HepG2 (cell line): ENCODE measurements around the gene CKAP2. TPM values are rescaled to one million over a fixed set of nuclear protein-coding genes. Genes with fewer than 3 reads are reported as not detected.

ENCODE experiments used
- ARID2 ChIP-seq: sonication (generic); formaldehyde crosslinking; IDR thresholded peaks from 2 replicates; pipeline ENCODE4 v1.8.1; 2022; ENCODE audit warnings: mild to moderate bottlenecking, missing genetic modification reagents, borderline replicate concordance
- CREM ChIP-seq, 2 experiments: sonication (generic) in 1 of 2; formaldehyde crosslinking in 1 of 2; IDR thresholded peaks; 2 replicates each; pipeline versions ENCODE4 v1.4.0 to v1.6.1; 2016 to 2020; ENCODE audit warnings: antibody characterized with exemption in 1 of 2, mild to moderate bottlenecking in 1 of 2, missing genetic modification reagents in 1 of 2
- EZH2 ChIP-seq: conservative IDR thresholded peaks from 2 replicates; pipeline ENCODE4 v1.6.1; 2012; ENCODE audit warnings: mild to moderate bottlenecking, low read depth, low read length, moderate library complexity
- GTF3A ChIP-seq: sonication (generic); formaldehyde crosslinking; conservative IDR thresholded peaks from 2 replicates; pipeline ENCODE4 v1.4.0; 2020; ENCODE audit warnings: mild to moderate bottlenecking, missing genetic modification reagents
- KDM2A ChIP-seq: sonication (generic); formaldehyde crosslinking; IDR thresholded peaks from 2 replicates; pipeline ENCODE4 v1.4.0; 2020; ENCODE audit warnings: low read depth, missing genetic modification reagents, borderline replicate concordance
- KLF12 ChIP-seq: sonication (generic); formaldehyde crosslinking; IDR thresholded peaks from 2 replicates; pipeline ENCODE4 v1.4.0; 2020; ENCODE audit warnings: missing genetic modification reagents, borderline replicate concordance
- PHF21A ChIP-seq: sonication (generic); formaldehyde crosslinking; IDR thresholded peaks from 2 replicates; pipeline ENCODE4 v1.5.0; 2020; ENCODE audit warnings: mild to moderate bottlenecking, missing genetic modification reagents
- PHF5A ChIP-seq: IDR thresholded peaks from one replicate; pipeline ENCODE4 v1.6.1; 2018; ENCODE audit warnings: low read depth, missing genetic modification reagents; ENCODE audit not compliant: unreplicated experiment
- SIX1 ChIP-seq: sonication (generic); formaldehyde crosslinking; IDR thresholded peaks from 2 replicates; pipeline ENCODE4 v1.4.0; 2020; ENCODE audit warnings: missing genetic modification reagents, borderline replicate concordance
- U2AF2 ChIP-seq: fragments of 200-400 bp; formaldehyde crosslinking; IDR thresholded peaks from 2 replicates; pipeline ENCODE4 v1.6.1; 2017; ENCODE audit warnings: low read depth, mild to moderate bottlenecking, low read length
- ZMYM4 ChIP-seq: sonication (generic); formaldehyde crosslinking; IDR thresholded peaks from 2 replicates; pipeline ENCODE4 v1.8.1; 2023; ENCODE audit warnings: mild to moderate bottlenecking, missing genetic modification reagents
- ZNF101 ChIP-seq: sonication (generic); formaldehyde crosslinking; IDR thresholded peaks from 2 replicates; pipeline ENCODE4 v1.4.0; 2020; ENCODE audit warnings: mild to moderate bottlenecking, low read depth, missing genetic modification reagents, borderline replicate concordance
- ZNF383 ChIP-seq: sonication (generic); formaldehyde crosslinking; IDR thresholded peaks from 2 replicates; pipeline ENCODE4 v1.4.0; 2020; ENCODE audit warnings: missing genetic modification reagents, mild to moderate bottlenecking, borderline replicate concordance
- ZNF550 ChIP-seq: sonication (generic); formaldehyde crosslinking; IDR thresholded peaks from 2 replicates; pipeline ENCODE4 v1.4.0; 2020; ENCODE audit warnings: mild to moderate bottlenecking, missing genetic modification reagents, borderline replicate concordance
- ZNF598 ChIP-seq: sonication (generic); formaldehyde crosslinking; IDR thresholded peaks from 2 replicates; pipeline ENCODE4 v1.5.1; 2020; ENCODE audit warnings: mild to moderate bottlenecking, missing genetic modification reagents, borderline replicate concordance
- ZNF615 ChIP-seq: sonication (generic); formaldehyde crosslinking; IDR thresholded peaks from 2 replicates; pipeline ENCODE4 v1.5.0; 2020; ENCODE audit warnings: mild to moderate bottlenecking, missing genetic modification reagents, borderline replicate concordance
- ZNF652 ChIP-seq: IDR thresholded peaks from 2 replicates; pipeline ENCODE4 v1.6.1; 2016; ENCODE audit warnings: low read depth, borderline replicate concordance
- ZNF7 ChIP-seq: IDR thresholded peaks from 2 replicates; pipeline ENCODE4 v1.6.1; 2016; ENCODE audit warnings: missing biosample characterization, missing genetic modification reagents
- ZNF746 ChIP-seq: sonication (generic); formaldehyde crosslinking; IDR thresholded peaks from 2 replicates; pipeline ENCODE4 v1.8.0; 2022; ENCODE audit warnings: mild to moderate bottlenecking, missing genetic modification reagents
- ZNF776 ChIP-seq: sonication (generic); formaldehyde crosslinking; IDR thresholded peaks from 2 replicates; pipeline ENCODE4 v1.4.0; 2020; ENCODE audit warnings: mild to moderate bottlenecking, missing genetic modification reagents
- ZZZ3 ChIP-seq: sonication (generic); formaldehyde crosslinking; IDR thresholded peaks from 2 replicates; pipeline ENCODE4 v1.4.0; 2020; ENCODE audit warnings: missing genetic modification reagents, mild to moderate bottlenecking, borderline replicate concordance
- polyA plus RNA-seq, 8 experiments: library from polyadenylated mRNA; depleted of rRNA in 3 of 8; stranded (reverse) in 7 of 8; unstranded in 1 of 8; fragments of >200 nt; fragmentation: Illumina TruSeq in 4 of 8; extraction: Trizol in 4 of 8; gene quantifications; 2 replicates each; pipeline versions ENCODE4 v1.2.1 to v1.2.3, GENCODE V29; 2011 to 2016; ENCODE audit warnings: low read depth in 4 of 8, missing spikeins in 1 of 8, mixed read lengths in 1 of 8; ENCODE audit not compliant: insufficient read depth in 1 of 8
- total RNA-seq, 5 experiments: library from RNA; depleted of rRNA; stranded (reverse); fragments of >200 nt; fragmentation: Illumina TruSeq; extraction: Trizol; gene quantifications; 2 replicates each; pipeline ENCODE4 v1.2.3, GENCODE V29; 2016; ENCODE audit warnings: low read depth in 1 of 5
- TF ChIP-seq, protein P1 (sequence below), 2 experiments: sonication (generic) in 1 of 2; formaldehyde crosslinking in 1 of 2; IDR thresholded peaks; 2 replicates each; pipeline versions ENCODE4 v1.5.1 to v1.6.1; 2011 to 2020; ENCODE audit warnings: borderline replicate concordance in 1 of 2, low read depth in 1 of 2, low read length in 1 of 2, mild to moderate bottlenecking in 1 of 2, missing genetic modification reagents in 1 of 2, moderate library complexity in 1 of 2
- TF ChIP-seq, protein P2 (sequence below): sonication (generic); formaldehyde crosslinking; IDR thresholded peaks from 2 replicates; pipeline ENCODE4 v1.5.0; 2020; ENCODE audit warnings: missing genetic modification reagents
- TF ChIP-seq, protein P3 (sequence below): sonication (generic); formaldehyde crosslinking; IDR thresholded peaks from 2 replicates; pipeline ENCODE4 v1.4.0; 2020; ENCODE audit warnings: missing genetic modification reagents, mild to moderate bottlenecking, borderline replicate concordance

CKAP2 gene
- total and polyA plus RNA-seq, 2 of the 13 experiments (the other 11 are each of a cell fraction or from before 2014, with no cell fraction given) = 6.7 to 40.3 TPM

DNA sequence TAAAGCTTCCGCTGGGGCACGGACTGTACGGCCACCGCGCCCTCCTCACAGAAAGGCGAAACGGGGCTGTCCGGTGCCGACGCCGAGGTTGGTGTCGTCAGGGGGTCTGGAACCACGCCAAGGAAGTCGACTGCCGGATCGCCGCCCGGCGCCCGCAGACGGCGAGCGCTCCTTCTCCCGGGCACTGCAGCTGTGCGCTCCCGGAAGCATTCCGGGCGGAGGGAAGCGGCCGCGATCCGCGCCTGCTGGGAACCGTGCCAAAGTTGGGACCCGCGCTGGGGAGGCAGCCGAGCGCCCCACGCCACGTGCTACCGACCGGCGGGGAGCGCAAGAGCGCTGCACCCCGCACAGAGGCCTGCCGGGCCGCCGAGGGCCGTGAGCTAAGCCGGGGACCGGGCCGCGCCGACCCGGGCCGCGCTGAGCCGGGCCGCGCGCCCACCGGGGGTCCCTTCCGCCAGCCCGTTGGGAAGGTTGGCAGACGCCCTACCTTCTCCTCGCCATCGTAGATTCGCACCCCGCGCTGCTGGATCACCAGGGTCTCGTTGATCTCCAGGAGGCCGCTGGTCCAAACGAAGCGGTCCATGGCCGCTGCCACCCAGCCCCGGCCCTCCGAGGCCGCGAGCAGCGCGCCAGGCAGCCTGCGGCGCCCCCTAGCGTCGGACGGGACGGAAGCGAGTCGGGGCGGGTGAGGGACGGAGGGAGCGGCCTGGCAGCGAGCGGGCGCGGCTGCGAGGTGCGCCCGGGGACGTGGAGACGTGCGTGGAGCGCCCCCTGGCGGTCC, 5.1 kb upstream of the CKAP2 start, which contains the start of gene VPS36 (continued):
- TF ChIP-seq ARID2 (no peak), ZNF776 (CRISPR knock-in tag) (no peak; the same call in 1 of the 2 replicates), KLF12 (CRISPR knock-in tag) (peak; percentile 73), ZZZ3 (CRISPR knock-in tag) (no peak), PHF21A (CRISPR knock-in tag) (no peak), ZNF7 (CRISPR knock-in tag) (no peak), KDM2A (CRISPR knock-in tag) (peak; percentile 90), ZNF615 (CRISPR knock-in tag) (no peak), PHF5A (CRISPR knock-in tag) (no peak), SIX1 (CRISPR knock-in tag) (no peak), GTF3A (CRISPR knock-in tag) (peak; percentile 60; the same call in 1 of the 2 replicates), ZNF101 (CRISPR knock-in tag) (no peak), ZNF550 (CRISPR knock-in tag) (no peak), ZNF652 (CRISPR knock-in tag) (no peak), ZNF598 (0 out of 2 replicates have a peak, but pooled peaks have one; percentile 65), ZMYM4 (CRISPR knock-in tag) (peak; percentile 88), ZNF383 (no peak), CREM (IDR thresholded peaks at IDR 0.05) (no peak), CREM (CRISPR knock-in tag; IDR thresholded peaks at IDR 0.05) (no peak), U2AF2 (no peak), EZH2 (no peak), ZNF746 (CRISPR knock-in tag) (0 out of 2 replicates have a peak, but pooled peaks have one; percentile 18)
- TF ChIP-seq, protein P1, sequence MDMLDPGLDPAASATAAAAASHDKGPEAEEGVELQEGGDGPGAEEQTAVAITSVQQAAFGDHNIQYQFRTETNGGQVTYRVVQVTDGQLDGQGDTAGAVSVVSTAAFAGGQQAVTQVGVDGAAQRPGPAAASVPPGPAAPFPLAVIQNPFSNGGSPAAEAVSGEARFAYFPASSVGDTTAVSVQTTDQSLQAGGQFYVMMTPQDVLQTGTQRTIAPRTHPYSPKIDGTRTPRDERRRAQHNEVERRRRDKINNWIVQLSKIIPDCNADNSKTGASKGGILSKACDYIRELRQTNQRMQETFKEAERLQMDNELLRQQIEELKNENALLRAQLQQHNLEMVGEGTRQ (IDR thresholded peaks at IDR 0.05; ENCODE audit: low read depth, low read length) = no peak
- TF ChIP-seq, protein P1 (CRISPR knock-in tag; IDR thresholded peaks at IDR 0.05; ENCODE audit: borderline replicate concordance) = 0 out of 2 replicates have a peak, but pooled peaks have one; percentile 25
- TF ChIP-seq, protein P2, sequence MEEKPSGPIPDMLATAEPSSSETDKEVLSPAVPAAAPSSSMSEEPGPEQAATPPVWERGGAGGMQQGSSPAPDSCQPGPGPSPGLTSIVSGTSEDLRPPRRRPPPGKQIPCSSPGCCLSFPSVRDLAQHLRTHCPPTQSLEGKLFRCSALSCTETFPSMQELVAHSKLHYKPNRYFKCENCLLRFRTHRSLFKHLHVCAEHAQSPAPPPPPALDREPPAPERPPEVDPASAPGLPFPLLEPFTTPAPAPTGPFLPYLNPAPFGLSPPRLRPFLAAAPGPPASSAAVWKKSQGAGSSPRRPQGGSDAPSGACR (CRISPR knock-in tag) = peak; percentile 75; the same call in 1 of the 2 replicates
- TF ChIP-seq, protein P3, sequence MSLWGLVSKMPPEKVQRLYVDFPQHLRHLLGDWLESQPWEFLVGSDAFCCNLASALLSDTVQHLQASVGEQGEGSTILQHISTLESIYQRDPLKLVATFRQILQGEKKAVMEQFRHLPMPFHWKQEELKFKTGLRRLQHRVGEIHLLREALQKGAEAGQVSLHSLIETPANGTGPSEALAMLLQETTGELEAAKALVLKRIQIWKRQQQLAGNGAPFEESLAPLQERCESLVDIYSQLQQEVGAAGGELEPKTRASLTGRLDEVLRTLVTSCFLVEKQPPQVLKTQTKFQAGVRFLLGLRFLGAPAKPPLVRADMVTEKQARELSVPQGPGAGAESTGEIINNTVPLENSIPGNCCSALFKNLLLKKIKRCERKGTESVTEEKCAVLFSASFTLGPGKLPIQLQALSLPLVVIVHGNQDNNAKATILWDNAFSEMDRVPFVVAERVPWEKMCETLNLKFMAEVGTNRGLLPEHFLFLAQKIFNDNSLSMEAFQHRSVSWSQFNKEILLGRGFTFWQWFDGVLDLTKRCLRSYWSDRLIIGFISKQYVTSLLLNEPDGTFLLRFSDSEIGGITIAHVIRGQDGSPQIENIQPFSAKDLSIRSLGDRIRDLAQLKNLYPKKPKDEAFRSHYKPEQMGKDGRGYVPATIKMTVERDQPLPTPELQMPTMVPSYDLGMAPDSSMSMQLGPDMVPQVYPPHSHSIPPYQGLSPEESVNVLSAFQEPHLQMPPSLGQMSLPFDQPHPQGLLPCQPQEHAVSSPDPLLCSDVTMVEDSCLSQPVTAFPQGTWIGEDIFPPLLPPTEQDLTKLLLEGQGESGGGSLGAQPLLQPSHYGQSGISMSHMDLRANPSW (CRISPR knock-in tag) = no peak
